Measurements from ENCODE around the gene LMF1. TPM values are rescaled to one million over a fixed set of nuclear protein-coding genes. Genes with fewer than 3 reads are reported as not detected.

The LMF1 gene
- total RNA-seq, 4 donors from 2014 or later = 7.7 to 15.8 (median 10.2) TPM

DNA sequence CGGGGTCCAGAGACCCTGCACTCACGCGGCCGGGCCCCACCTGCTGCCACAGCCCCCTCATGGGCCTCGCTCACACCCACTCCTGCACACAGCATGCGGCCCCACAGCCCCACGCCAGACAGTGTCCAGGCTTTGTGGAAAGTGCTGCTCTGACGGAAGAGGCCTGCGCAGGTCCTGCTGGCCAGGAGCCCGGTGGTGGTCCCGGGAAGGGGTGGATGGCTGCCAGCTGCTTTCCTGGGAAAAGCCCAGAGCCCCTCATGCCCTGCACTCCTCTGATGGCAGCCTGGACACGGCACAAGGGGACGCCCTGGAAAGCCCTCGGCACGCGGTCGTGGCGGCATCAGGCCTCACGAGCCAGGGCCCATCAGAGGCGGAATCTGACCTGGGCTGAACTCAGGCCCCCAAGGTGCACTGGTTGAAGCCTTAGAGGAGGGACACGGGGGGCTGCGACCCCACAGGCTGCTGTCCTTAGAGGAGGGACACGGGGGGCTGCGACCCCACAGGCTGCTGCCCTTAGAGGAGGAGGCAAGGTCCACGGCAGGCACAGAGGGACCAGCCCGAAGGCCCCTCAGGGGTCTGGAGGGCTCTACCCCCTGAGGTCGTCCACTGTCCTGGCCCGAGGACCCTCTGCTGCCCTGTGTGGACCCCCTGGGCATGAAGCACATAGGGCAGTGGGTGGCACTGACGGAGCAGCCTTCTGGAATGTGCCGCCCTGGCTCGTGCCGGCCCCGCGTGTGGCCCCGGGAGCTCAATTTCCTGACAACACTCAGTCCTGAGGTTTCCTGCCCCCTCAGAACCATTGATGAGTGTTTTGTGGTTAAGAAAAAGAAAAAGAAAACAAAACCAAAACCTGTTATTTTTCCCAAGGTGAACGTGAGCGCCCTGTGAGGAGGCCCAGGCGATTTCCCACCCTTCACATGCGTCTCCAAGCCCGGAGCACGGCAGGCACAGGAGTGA, 32.9 kb upstream of the LMF1 start:
- Histone ChIP-seq H3K27ac (no peak overlapping the region), H3K27me3 (peaks cover 14 to 32% (median 22%) of the 10 kb centered on the region in 3 donors), H3K36me3 (no peaks in the 10 kb centered on the region), H3K9me3 (no peaks in the 10 kb centered on the region), H3K4me1 (no peaks in the 10 kb centered on the region), H3K4me3 (no peak overlapping the region)
- in situ Hi-C loops (cut with MboI; ENCODE audit: low sequenced_read_pairs in 4 of 4) = no loop called here
- ATAC-seq (no peak), DNase-seq (no peak)
- no peak for TF ChIP-seq POLR2A (IDR thresholded peaks at IDR 0.05)
- TF ChIP-seq, protein P1, sequence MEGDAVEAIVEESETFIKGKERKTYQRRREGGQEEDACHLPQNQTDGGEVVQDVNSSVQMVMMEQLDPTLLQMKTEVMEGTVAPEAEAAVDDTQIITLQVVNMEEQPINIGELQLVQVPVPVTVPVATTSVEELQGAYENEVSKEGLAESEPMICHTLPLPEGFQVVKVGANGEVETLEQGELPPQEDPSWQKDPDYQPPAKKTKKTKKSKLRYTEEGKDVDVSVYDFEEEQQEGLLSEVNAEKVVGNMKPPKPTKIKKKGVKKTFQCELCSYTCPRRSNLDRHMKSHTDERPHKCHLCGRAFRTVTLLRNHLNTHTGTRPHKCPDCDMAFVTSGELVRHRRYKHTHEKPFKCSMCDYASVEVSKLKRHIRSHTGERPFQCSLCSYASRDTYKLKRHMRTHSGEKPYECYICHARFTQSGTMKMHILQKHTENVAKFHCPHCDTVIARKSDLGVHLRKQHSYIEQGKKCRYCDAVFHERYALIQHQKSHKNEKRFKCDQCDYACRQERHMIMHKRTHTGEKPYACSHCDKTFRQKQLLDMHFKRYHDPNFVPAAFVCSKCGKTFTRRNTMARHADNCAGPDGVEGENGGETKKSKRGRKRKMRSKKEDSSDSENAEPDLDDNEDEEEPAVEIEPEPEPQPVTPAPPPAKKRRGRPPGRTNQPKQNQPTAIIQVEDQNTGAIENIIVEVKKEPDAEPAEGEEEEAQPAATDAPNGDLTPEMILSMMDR (IDR thresholded peaks at IDR 0.05 in 4 of 5, conservative IDR thresholded peaks at IDR 0.05 in 1 of 5) = no peak
- intact Hi-C loops (cut with DNase I; ENCODE audit: low total_unique reads) = no loop called here

DNA sequence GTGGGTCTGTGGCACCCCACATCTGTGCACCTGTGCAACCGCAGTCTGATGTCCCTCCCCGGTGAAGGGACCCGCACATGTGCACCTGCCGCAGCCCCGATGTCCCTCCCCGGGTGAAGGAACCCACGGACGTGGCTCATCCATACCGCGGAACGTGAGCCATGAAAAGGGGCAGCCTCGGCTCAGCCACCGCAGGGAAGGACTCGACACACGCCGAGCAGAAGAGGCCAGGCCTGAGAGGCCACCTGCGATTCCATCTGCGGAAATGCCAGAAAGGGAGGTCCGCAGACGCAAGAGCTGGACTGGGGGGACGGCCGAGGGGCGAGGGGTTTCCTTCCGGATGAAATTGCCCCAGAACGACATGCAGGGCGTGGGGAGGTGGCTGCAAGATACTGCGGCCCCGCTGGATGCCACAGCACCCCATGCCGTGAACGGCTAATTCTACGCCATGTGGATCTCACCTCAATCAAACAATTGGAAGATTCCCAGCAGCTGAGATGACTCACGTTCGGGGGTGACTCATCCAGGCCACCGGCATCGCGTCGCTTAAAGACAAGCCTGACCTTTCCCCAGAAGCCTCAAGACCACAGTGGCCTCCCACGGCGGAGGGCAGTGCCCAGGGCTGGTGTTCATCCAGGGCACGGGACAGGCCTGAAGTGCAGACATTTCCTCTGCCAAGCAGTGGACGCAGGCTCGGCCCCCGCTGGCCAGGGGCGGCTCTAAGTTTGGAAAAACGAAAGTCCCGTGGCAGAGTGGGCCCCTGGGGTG, 31.8 kb upstream of the LMF1 start:
- Histone ChIP-seq H3K4me1 (no peaks in the 10 kb centered on the region), H3K9me3 (no peaks in the 10 kb centered on the region), H3K36me3 (no peaks in the 10 kb centered on the region), H3K27me3 (peaks cover 18 to 43% (median 25%) of the 10 kb centered on the region in 3 donors), H3K4me3 (no peak overlapping the region), H3K27ac (no peak overlapping the region)
- peak; percentile 63 to 79 for ATAC-seq
- TF ChIP-seq POLR2A (IDR thresholded peaks at IDR 0.05) = no peak
- TF ChIP-seq, protein P1 (IDR thresholded peaks at IDR 0.05 in 4 of 5, conservative IDR thresholded peaks at IDR 0.05 in 1 of 5) = no peak
- intact Hi-C loops (cut with DNase I; ENCODE audit: low total_unique reads) (no loop called here), in situ Hi-C loops (cut with MboI; ENCODE audit: low sequenced_read_pairs in 4 of 4) (no loop called here)
- peak; percentile 13 to 48 for DNase-seq

DNA sequence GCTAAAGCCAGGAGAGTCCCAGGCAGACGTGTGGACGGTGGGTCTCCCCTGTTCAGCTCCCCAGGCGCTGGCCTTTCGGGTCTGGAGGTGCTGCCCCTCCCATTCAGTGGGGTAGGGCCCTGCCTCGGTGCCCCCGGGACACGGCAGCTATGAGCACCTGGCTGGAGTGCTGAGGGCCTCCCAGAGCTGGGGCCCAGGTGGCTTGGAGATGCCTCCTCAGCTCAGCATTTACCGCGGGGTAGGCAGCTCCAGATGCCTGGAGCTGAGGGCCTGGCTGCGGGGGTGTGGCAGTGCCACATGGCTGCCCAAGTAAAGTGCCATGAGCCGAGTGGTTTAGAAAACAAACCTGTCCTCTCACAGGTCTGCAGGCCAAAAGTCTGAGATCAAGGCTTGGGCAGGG, 30.3 kb upstream of the LMF1 start:
- H3K36me3 ChIP-seq = no peaks in the 10 kb centered on the region
- TF ChIP-seq, protein P1 (IDR thresholded peaks at IDR 0.05 in 4 of 5, conservative IDR thresholded peaks at IDR 0.05 in 1 of 5) = no peak
- no peak for TF ChIP-seq POLR2A (IDR thresholded peaks at IDR 0.05)
- no peak overlapping the region for H3K27ac ChIP-seq
- no peak overlapping the region for H3K4me3 ChIP-seq
- ATAC-seq (no peak), DNase-seq (no peak)
- intact Hi-C loops (cut with DNase I; ENCODE audit: low total_unique reads) = no loop called here
- in situ Hi-C loops (cut with MboI; ENCODE audit: low sequenced_read_pairs in 4 of 4) = no loop called here
- H3K9me3 ChIP-seq = no peaks in the 10 kb centered on the region
- H3K4me1 ChIP-seq = no peaks in the 10 kb centered on the region
- H3K27me3 ChIP-seq = peaks cover 28 to 51% (median 30%) of the 10 kb centered on the region in 3 donors

DNA sequence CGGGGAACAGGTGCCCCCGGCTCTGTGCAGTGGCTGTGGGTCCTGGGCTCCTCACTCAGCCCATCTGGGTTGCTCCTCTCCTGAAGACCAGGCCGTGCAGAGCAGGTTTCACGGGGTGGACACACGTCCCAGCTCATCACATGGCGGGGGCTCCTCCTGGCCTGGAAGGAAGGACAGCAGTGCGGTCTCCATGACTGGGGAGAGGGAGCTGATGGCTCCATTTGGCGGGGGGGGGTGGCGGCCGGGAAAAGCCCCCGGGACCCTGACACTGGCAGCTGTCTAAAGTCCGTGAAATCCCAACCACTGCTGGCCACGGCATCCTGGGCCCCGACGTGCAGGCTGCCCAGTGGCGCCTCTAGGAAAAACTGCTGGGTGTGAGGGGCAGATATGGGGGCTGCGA, 29.8 kb upstream of the LMF1 start:
- no peak for ATAC-seq
- intact Hi-C loops (cut with DNase I; ENCODE audit: low total_unique reads) = no loop called here
- Histone ChIP-seq H3K27me3 (peaks cover 33 to 55% (median 33%) of the 10 kb centered on the region in 3 donors), H3K4me1 (no peaks in the 10 kb centered on the region), H3K9me3 (peaks cover 0 to under 1% (median 0%) of the 10 kb centered on the region in 3 donors), H3K27ac (no peak overlapping the region), H3K4me3 (no peak overlapping the region), H3K36me3 (no peaks in the 10 kb centered on the region)
- in situ Hi-C loops (cut with MboI; ENCODE audit: low sequenced_read_pairs in 4 of 4) = no loop called here
- TF ChIP-seq, protein P1 (IDR thresholded peaks at IDR 0.05 in 4 of 5, conservative IDR thresholded peaks at IDR 0.05 in 1 of 5) = no peak
- no peak for TF ChIP-seq POLR2A (IDR thresholded peaks at IDR 0.05)
- DNase-seq = no peak
